ENCODE measurements around the gene GRM7.

DNA sequence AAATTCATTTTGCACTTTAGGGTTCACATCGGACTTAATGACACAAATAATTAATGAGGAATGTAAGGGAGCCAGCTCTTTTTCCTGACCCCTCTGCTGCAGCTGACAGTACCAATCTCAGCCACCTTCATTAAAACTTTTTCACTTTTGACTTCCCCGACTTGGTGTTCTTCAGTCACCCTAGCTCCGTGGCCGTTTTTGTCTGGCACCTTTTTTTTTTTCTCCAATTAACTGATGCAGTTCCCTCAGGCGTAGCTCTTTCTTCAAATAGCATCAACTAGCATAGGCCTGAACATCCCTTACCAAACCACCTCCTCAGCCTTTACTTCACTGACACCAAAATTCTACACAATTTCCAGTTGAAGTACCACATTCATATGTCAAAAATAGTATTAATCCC lies 350.8 kb downstream of the GRM7 start:
- TF ChIP-seq, protein P1, sequence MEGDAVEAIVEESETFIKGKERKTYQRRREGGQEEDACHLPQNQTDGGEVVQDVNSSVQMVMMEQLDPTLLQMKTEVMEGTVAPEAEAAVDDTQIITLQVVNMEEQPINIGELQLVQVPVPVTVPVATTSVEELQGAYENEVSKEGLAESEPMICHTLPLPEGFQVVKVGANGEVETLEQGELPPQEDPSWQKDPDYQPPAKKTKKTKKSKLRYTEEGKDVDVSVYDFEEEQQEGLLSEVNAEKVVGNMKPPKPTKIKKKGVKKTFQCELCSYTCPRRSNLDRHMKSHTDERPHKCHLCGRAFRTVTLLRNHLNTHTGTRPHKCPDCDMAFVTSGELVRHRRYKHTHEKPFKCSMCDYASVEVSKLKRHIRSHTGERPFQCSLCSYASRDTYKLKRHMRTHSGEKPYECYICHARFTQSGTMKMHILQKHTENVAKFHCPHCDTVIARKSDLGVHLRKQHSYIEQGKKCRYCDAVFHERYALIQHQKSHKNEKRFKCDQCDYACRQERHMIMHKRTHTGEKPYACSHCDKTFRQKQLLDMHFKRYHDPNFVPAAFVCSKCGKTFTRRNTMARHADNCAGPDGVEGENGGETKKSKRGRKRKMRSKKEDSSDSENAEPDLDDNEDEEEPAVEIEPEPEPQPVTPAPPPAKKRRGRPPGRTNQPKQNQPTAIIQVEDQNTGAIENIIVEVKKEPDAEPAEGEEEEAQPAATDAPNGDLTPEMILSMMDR (conservative IDR thresholded peaks at IDR 0.05; ENCODE audit: low read depth, low read length): no peak
- TF ChIP-seq EZH2 (IDR thresholded peaks at IDR 0.05; ENCODE audit: low read length, unreplicated experiment): no peak
- no peak for TF ChIP-seq EZH2phosphoT487 (IDR thresholded peaks at IDR 0.05; ENCODE audit: borderline replicate concordance, low read length)

All from PC-3 (cell line).